22Rv1 (cell line): ENCODE data around the gene MMP15.

Experiments
- ZFX ChIP-seq: fragments of 450-650 bp; IDR thresholded peaks from 2 replicates; pipeline ENCODE4 v1.6.1; 2017; ENCODE audit warnings: antibody characterized with exemption, borderline replicate concordance
- TF ChIP-seq, protein P1 (sequence below): fragments of 450-650 bp; IDR thresholded peaks from 2 replicates; pipeline ENCODE4 v1.5.1; 2017; ENCODE audit warnings: mild to moderate bottlenecking

DNA sequence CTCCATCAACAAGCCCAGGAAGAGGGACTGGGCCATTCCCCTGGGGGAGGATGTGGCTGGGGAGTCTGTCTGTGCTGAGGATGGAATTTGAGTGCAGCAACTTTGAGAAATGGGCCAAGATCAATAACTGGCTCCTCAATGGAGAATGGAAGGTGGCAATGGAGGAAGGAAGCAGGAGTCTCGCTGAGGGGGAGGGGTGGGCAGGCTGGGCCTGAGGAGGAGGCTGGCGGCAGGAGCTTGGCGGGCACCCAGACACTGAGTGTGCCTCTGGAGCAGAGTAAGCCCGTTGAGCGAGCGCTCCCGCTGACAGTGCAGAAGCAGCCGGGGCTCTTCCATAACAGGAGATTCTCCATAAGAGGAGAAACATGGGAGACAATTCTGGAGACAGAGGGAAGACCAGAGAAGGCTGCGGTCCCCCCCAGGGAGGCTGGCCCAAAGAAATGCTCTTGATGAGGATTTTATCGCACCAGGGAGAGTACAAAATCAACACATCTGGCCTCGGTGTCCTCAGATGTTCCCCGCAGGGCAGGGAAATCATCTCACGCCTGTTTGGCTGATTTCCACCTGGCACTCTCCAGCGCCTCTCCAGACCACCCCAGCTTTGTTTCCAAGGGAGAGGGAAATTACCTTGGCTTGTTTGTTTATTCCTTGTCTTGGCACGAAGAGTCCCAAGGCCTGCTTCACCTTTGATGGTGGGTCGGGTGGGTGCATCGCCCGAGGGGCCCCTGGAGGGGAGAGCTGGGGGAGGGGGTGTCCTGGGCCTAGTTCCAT lies 2.8 kb upstream of the MMP15 start:
- TF ChIP-seq, protein P1, sequence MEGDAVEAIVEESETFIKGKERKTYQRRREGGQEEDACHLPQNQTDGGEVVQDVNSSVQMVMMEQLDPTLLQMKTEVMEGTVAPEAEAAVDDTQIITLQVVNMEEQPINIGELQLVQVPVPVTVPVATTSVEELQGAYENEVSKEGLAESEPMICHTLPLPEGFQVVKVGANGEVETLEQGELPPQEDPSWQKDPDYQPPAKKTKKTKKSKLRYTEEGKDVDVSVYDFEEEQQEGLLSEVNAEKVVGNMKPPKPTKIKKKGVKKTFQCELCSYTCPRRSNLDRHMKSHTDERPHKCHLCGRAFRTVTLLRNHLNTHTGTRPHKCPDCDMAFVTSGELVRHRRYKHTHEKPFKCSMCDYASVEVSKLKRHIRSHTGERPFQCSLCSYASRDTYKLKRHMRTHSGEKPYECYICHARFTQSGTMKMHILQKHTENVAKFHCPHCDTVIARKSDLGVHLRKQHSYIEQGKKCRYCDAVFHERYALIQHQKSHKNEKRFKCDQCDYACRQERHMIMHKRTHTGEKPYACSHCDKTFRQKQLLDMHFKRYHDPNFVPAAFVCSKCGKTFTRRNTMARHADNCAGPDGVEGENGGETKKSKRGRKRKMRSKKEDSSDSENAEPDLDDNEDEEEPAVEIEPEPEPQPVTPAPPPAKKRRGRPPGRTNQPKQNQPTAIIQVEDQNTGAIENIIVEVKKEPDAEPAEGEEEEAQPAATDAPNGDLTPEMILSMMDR, result no peak
- TF ChIP-seq ZFX, result no peak
